Neural crest cell (in vitro differentiated cells): ENCODE data around the gene ARPIN. TPM values are rescaled to one million over a fixed set of nuclear protein-coding genes. Genes with fewer than 3 reads are reported as not detected.
A peak's percentile ranks its signal among the peaks of the same experiment; 100 is the strongest.
"Not testable (repeated sequence)": the region's sequence is repeated elsewhere in the genome, so short reads cannot be mapped to it uniquely, and the experiment has no call there.

Experiments used
- DNase-seq: peaks from one replicate; pipeline ENCODE4 v3.0.0; 2021; ENCODE audit warnings: low read depth, mixed read lengths, low spot score
- H3K27ac Mint-ChIP-seq: one replicate; pipeline ENCODE4 v1.8.0; 2021; ENCODE audit warnings: mild to moderate bottlenecking, mixed read lengths; ENCODE audit not compliant: unreplicated experiment
- H3K27me3 Mint-ChIP-seq: 2 replicates; pipeline ENCODE4 v1.8.0; 2021; ENCODE audit warnings: low read depth, mild to moderate bottlenecking, mixed read lengths
- H3K36me3 Mint-ChIP-seq: 2 replicates; pipeline ENCODE4 v1.8.0; 2021; ENCODE audit warnings: low read depth, mild to moderate bottlenecking, mixed read lengths
- H3K4me1 Mint-ChIP-seq: 2 replicates; pipeline ENCODE4 v1.8.0; 2021; ENCODE audit warnings: mixed read lengths
- H3K4me3 Mint-ChIP-seq: one replicate; pipeline ENCODE4 v1.8.0; 2021; ENCODE audit warnings: mild to moderate bottlenecking, mixed read lengths
- H3K9me3 Mint-ChIP-seq: 2 replicates; pipeline ENCODE4 v1.8.0; 2021; ENCODE audit warnings: mixed read lengths
- CTCF ChIP-seq: fragments of 200-600 bp; sonication (generic); conservative IDR thresholded peaks from 2 replicates; pipeline ENCODE4 v1.5.0; 2021; ENCODE audit warnings: antibody characterized with exemption, mild to moderate bottlenecking
- total RNA-seq: library from RNA; stranded (reverse); gene quantifications from 2 replicates; pipeline ENCODE4 v1.2.1, GENCODE V29; 2021

Gene ARPIN
- total RNA-seq, 1 donor from 2014 or later = 26.0 TPM

GRCh38 chr15:89874926-89875564, 37.7 kb downstream of the ARPIN start:
- no peaks in the 10 kb centered on the region for H3K4me1 Mint-ChIP-seq
- peak; percentile 96 for TF ChIP-seq CTCF
- H3K36me3 Mint-ChIP-seq = peaks cover 8% of the 10 kb centered on the region
- H3K27me3 Mint-ChIP-seq = no peaks in the 10 kb centered on the region
- no peaks in the 10 kb centered on the region for H3K9me3 Mint-ChIP-seq
- peak; percentile 79 for DNase-seq
- H3K4me3 Mint-ChIP-seq = no peak overlapping the region
- H3K27ac Mint-ChIP-seq = no peak overlapping the region

- Mint-ChIP-seq H3K27ac (no peak overlapping the region), H3K4me1 (no peaks in the 10 kb centered on the region), H3K36me3 (peaks cover 15% of the 10 kb centered on the region), H3K4me3 (no peak overlapping the region), H3K27me3 (no peaks in the 10 kb centered on the region), H3K9me3 (no peaks in the 10 kb centered on the region)
- no peak for TF ChIP-seq CTCF
- DNase-seq = no peak
These were observed 42.0 kb downstream of the ARPIN start for GRCh38 chr15:89870688-89871288.

GRCh38 chr15:89870006-89870405, 42.7 kb downstream of the ARPIN start:
- Mint-ChIP-seq H3K9me3 (no peaks in the 10 kb centered on the region), H3K4me3 (no peak overlapping the region), H3K36me3 (peaks cover 21% of the 10 kb centered on the region), H3K27me3 (no peaks in the 10 kb centered on the region), H3K27ac (no peak overlapping the region), H3K4me1 (no peaks in the 10 kb centered on the region)
- TF ChIP-seq CTCF = no peak
- DNase-seq = no peak

GRCh38 chr15:89869490-89869889, 43.3 kb downstream of the ARPIN start:
- not testable (repeated sequence) for H3K27me3 Mint-ChIP-seq, H3K4me1 Mint-ChIP-seq, H3K27ac Mint-ChIP-seq, H3K4me3 Mint-ChIP-seq, H3K9me3 Mint-ChIP-seq, DNase-seq
- H3K36me3 Mint-ChIP-seq = peaks cover 21% of the 10 kb centered on the region

- no peak for TF ChIP-seq CTCF
- Mint-ChIP-seq H3K36me3 (peaks cover 15% of the 10 kb centered on the region), H3K4me3 (no peak overlapping the region), H3K27ac (no peak overlapping the region), H3K27me3 (no peaks in the 10 kb centered on the region), H3K4me1 (no peaks in the 10 kb centered on the region), H3K9me3 (no peaks in the 10 kb centered on the region)
- DNase-seq = no peak
These were observed 47.6 kb downstream of the ARPIN start for GRCh38 chr15:89864958-89865739.

GRCh38 chr15:89863918-89864317, 48.8 kb downstream of the ARPIN start:
- Mint-ChIP-seq H3K9me3 (no peaks in the 10 kb centered on the region), H3K36me3 (peaks cover 8% of the 10 kb centered on the region), H3K27me3 (no peaks in the 10 kb centered on the region), H3K4me3 (no peak overlapping the region), H3K27ac (no peak overlapping the region), H3K4me1 (no peaks in the 10 kb centered on the region)
- no peak for DNase-seq
- TF ChIP-seq CTCF = no peak
